ENCODE measurements around the gene DDX46.

DNA sequence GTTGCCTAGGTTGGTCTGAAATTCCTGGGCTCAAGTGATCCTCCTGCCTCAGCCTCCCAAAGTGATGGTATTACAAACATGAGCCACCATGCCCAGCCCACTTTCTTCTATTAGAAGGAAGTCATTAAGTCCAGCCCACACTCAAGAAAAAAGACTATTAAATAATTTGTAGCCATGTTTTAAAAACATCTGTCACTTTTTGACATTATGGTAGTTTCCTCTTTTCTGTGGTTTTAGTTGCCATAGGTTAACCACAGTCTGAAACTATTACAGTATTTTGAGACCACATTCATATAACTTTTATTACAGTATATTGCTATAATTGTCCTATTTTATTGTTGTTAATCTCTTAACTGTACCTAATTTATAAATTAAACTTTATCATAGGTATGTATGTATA is 55.2 kb downstream of the DDX46 start:
- TF ChIP-seq, protein P1, sequence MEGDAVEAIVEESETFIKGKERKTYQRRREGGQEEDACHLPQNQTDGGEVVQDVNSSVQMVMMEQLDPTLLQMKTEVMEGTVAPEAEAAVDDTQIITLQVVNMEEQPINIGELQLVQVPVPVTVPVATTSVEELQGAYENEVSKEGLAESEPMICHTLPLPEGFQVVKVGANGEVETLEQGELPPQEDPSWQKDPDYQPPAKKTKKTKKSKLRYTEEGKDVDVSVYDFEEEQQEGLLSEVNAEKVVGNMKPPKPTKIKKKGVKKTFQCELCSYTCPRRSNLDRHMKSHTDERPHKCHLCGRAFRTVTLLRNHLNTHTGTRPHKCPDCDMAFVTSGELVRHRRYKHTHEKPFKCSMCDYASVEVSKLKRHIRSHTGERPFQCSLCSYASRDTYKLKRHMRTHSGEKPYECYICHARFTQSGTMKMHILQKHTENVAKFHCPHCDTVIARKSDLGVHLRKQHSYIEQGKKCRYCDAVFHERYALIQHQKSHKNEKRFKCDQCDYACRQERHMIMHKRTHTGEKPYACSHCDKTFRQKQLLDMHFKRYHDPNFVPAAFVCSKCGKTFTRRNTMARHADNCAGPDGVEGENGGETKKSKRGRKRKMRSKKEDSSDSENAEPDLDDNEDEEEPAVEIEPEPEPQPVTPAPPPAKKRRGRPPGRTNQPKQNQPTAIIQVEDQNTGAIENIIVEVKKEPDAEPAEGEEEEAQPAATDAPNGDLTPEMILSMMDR (conservative IDR thresholded peaks at IDR 0.05; ENCODE audit: low read depth, low read length), result no peak
- no peak for TF ChIP-seq EZH2 (IDR thresholded peaks at IDR 0.05; ENCODE audit: borderline replicate concordance, low read depth, low read length, poor library complexity, severe bottlenecking)

Data from A673 (cell line).